Thyroid gland (tissue), 4 donors: ENCODE results near the gene TMTC4. TPM values are rescaled to one million over a fixed set of nuclear protein-coding genes. Genes with fewer than 3 reads are reported as not detected.

Experiments
- DNase-seq, 2 donors: peaks; one replicate each; pipeline ENCODE4 v3.0.0-alpha.2; 2019
- H3K27ac ChIP-seq, 3 donors: fragments of 200-600 bp; sonication (generic); 1 replicate in 2 of 3; 2 replicates in 1 of 3; pipeline ENCODE4 v1.5.1; 2016 to 2019; ENCODE audit warnings: mild to moderate bottlenecking in 1 of 3, moderate library complexity in 1 of 3
- H3K27me3 ChIP-seq: fragments of 200-600 bp; sonication (generic); one replicate; pipeline ENCODE4 v1.5.1; 2019
- H3K36me3 ChIP-seq, 2 donors: fragments of 200-600 bp; sonication (generic); one replicate each; pipeline ENCODE4 v1.5.1; 2016 to 2019
- H3K4me1 ChIP-seq, 2 donors: fragments of 200-600 bp; sonication (generic); one replicate each; pipeline ENCODE4 v1.5.1; 2017 to 2019
- H3K4me3 ChIP-seq, 3 donors: fragments of 200-600 bp; sonication (generic); replicated peaks in 1 of 3; 1 replicate in 2 of 3; 2 replicates in 1 of 3; pipeline ENCODE4 v1.5.1; 2016; ENCODE audit warnings: mild to moderate bottlenecking in 1 of 3
- H3K9me3 ChIP-seq: fragments of 200-600 bp; sonication (generic); one replicate; pipeline ENCODE4 v1.5.1; 2017
- POLR2A ChIP-seq, 2 donors: fragments of 450-650 bp; IDR thresholded peaks; one replicate each; pipeline ENCODE4 v1.6.1; 2017; ENCODE audit warnings: antibody characterized with exemption in 2 of 2, mild to moderate bottlenecking in 2 of 2, moderate library complexity in 1 of 2
- WGBS, 2 donors: methylation state at CpG; one replicate each; pipeline ENCODE4 v1.1.5; 2017; 5-methylcytosine and 5-hydroxymethylcytosine counted together
- intact Hi-C: fragments of 100-400 bp; cut with DNase I; formaldehyde crosslinking; loops from one replicate; pipeline ENCODE4 v1.15.1; 2023
- total RNA-seq, 4 donors: library from RNA; depleted of rRNA; stranded (reverse); fragments of >200 nt; gene quantifications; one replicate each; pipeline ENCODE4 v1.2.3, GENCODE V29; 2016
- TF ChIP-seq, protein P1 (sequence below), 6 experiments: fragments of 200-600 bp in 3 of 6; fragments of 450-650 bp in 3 of 6; sonication (generic) in 3 of 6; IDR thresholded peaks; one replicate each; pipeline ENCODE4 v1.5.1; 2016 to 2019; ENCODE audit warnings: antibody characterized with exemption in 6 of 6, mild to moderate bottlenecking in 2 of 6, inconsistent platforms in 1 of 6, moderate library complexity in 1 of 6

Gene TMTC4
- total RNA-seq, 4 donors from 2014 or later: 15.1 to 21.3 (median 18.4) TPM

DNA sequence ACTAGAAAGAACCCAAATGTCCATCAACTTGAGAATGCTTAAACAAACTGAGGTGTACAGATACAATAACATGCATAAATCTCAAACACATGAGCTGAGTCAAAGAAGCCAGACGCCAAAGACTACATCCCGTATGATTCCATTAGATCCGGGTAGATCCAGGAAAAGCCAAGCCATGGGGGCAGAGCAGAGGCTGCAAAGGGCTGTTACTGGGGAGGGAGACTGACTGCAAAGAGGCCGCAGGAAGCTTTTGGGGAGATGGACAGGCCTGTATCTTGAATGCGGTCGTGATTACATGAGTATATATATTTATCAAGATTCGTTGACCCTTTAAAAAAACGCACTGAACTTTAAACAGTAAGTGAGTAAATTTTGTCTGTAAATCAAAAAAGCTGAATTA lies 114.7 kb downstream of the TMTC4 start:
- no peak for TF ChIP-seq POLR2A (IDR thresholded peaks at IDR 0.05)
- TF ChIP-seq, protein P1, sequence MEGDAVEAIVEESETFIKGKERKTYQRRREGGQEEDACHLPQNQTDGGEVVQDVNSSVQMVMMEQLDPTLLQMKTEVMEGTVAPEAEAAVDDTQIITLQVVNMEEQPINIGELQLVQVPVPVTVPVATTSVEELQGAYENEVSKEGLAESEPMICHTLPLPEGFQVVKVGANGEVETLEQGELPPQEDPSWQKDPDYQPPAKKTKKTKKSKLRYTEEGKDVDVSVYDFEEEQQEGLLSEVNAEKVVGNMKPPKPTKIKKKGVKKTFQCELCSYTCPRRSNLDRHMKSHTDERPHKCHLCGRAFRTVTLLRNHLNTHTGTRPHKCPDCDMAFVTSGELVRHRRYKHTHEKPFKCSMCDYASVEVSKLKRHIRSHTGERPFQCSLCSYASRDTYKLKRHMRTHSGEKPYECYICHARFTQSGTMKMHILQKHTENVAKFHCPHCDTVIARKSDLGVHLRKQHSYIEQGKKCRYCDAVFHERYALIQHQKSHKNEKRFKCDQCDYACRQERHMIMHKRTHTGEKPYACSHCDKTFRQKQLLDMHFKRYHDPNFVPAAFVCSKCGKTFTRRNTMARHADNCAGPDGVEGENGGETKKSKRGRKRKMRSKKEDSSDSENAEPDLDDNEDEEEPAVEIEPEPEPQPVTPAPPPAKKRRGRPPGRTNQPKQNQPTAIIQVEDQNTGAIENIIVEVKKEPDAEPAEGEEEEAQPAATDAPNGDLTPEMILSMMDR (IDR thresholded peaks at IDR 0.05): no peak
- Histone ChIP-seq H3K27ac (no peak overlapping the region), H3K27me3 (no peaks in the 10 kb centered on the region), H3K4me1 (no peaks in the 10 kb centered on the region), H3K9me3 (no peaks in the 10 kb centered on the region), H3K36me3 (no peaks in the 10 kb centered on the region), H3K4me3 (no peak overlapping the region)
- intact Hi-C loops: no loop called here
- WGBS, 2 donors: 90 to 91% methylated on average over 8 of the region's 8 CpGs
- no peak for DNase-seq

Other genes with a start within 250 kb of the TMTC4 start
- 1 to 10 TPM; 1.9 to 8.7 (median 5.6) TPM for gene GGACT, start 86.0 kb downstream of the TMTC4 start, total RNA-seq